GM18520 (cell line): ENCODE data around the gene EFR3B.

Source experiments
- ATAC-seq: cut with Tn5 transposase; IDR thresholded peaks from one replicate; pipeline ENCODE4 v1.9.1; 2021; ENCODE audit not compliant: unreplicated experiment

The EFR3B gene

GRCh38 chr2:25176541-25177181, 134.8 kb downstream of the EFR3B start:
- ATAC-seq: no peak

GRCh38 chr2:25177211-25177611, 135.3 kb downstream of the EFR3B start:
- ATAC-seq: no peak

- no peak for ATAC-seq
Measured at GRCh38 chr2:25178976-25179375, 137.1 kb downstream of the EFR3B start.

GRCh38 chr2:25184254-25184653, 142.4 kb downstream of the EFR3B start:
- no peak for ATAC-seq

- no peak for ATAC-seq
Measured at GRCh38 chr2:25187729-25188350, 146.0 kb downstream of the EFR3B start.

GRCh38 chr2:25188405-25188804, 146.5 kb downstream of the EFR3B start:
- no peak for ATAC-seq

GRCh38 chr2:25190536-25190935, 148.7 kb downstream of the EFR3B start:
- no peak for ATAC-seq

GRCh38 chr2:25194576-25195122, 152.8 kb downstream of the EFR3B start:
- ATAC-seq: no peak

- no peak for ATAC-seq
Measured at GRCh38 chr2:25197336-25198208, 155.7 kb downstream of the EFR3B start.

- ATAC-seq: no peak
Measured at GRCh38 chr2:25198209-25198525, 156.3 kb downstream of the EFR3B start.

GRCh38 chr2:25198576-25198975, 156.7 kb downstream of the EFR3B start:
- ATAC-seq: no peak

GRCh38 chr2:25201265-25201664, 159.4 kb downstream of the EFR3B start:
- ATAC-seq: no peak

- ATAC-seq: no peak
Measured at GRCh38 chr2:25201794-25202193, 159.9 kb downstream of the EFR3B start.

GRCh38 chr2:25202275-25202674, 160.4 kb downstream of the EFR3B start:
- ATAC-seq: no peak

GRCh38 chr2:25204190-25204838, 162.4 kb downstream of the EFR3B start:
- ATAC-seq: no peak

GRCh38 chr2:25207078-25207545, 165.2 kb downstream of the EFR3B start:
- ATAC-seq: no peak
